Heart left ventricle (tissue), 16 donors: Measurements from ENCODE around the gene ERBB3. TPM values are rescaled to one million over a fixed set of nuclear protein-coding genes. Genes with fewer than 3 reads are reported as not detected.

ENCODE experiments used
- ATAC-seq, 4 donors: fragments of 200-7000 bp; cut with Tn5 transposase; one replicate each; pipeline ENCODE4 v1.9.1; 2020 to 2022; ENCODE audit warnings: moderate library complexity in 4 of 4, mild to moderate bottlenecking in 3 of 4, moderate number of reproducible peaks in 1 of 4
- DNase-seq, 5 donors: peaks; one replicate each; pipeline ENCODE4 v3.0.0-alpha.2; 2020
- H3K27ac ChIP-seq, 12 donors: fragments of 200-600 bp; sonication (generic) in 4 of 12; one replicate each; pipeline versions ENCODE4 v1.5.0 to v1.8.0; 2016 to 2022; ENCODE audit warnings: mild to moderate bottlenecking in 2 of 12
- H3K27me3 ChIP-seq, 9 donors: fragments of 200-600 bp; sonication (generic) in 2 of 9; one replicate each; pipeline versions ENCODE4 v1.5.1 to v1.8.0; 2016 to 2022; ENCODE audit warnings: mild to moderate bottlenecking in 3 of 9
- H3K36me3 ChIP-seq, 9 donors: fragments of 200-600 bp; sonication (generic) in 2 of 9; one replicate each; pipeline versions ENCODE4 v1.5.0 to v1.8.0; 2018 to 2022; ENCODE audit warnings: mild to moderate bottlenecking in 2 of 9
- H3K4me1 ChIP-seq, 12 donors: fragments of 200-600 bp; sonication (generic) in 4 of 12; one replicate each; pipeline versions ENCODE4 v1.5.0 to v1.8.0; 2016 to 2022; ENCODE audit warnings: mild to moderate bottlenecking in 3 of 12
- H3K4me3 ChIP-seq, 12 donors: fragments of 200-600 bp; sonication (generic) in 4 of 12; one replicate each; pipeline versions ENCODE4 v1.5.0 to v1.8.0; 2017 to 2022; ENCODE audit warnings: mild to moderate bottlenecking in 9 of 12, moderate library complexity in 4 of 12
- H3K9me3 ChIP-seq, 12 donors: fragments of 200-600 bp; sonication (generic) in 4 of 12; one replicate each; pipeline versions ENCODE4 v1.5.0 to v1.8.0; 2016 to 2022; ENCODE audit warnings: mild to moderate bottlenecking in 1 of 12
- POLR2A ChIP-seq, 2 donors: fragments of 450-650 bp; IDR thresholded peaks; one replicate each; pipeline ENCODE4 v1.6.1; 2017; ENCODE audit warnings: antibody characterized with exemption in 2 of 2, mild to moderate bottlenecking in 2 of 2, moderate library complexity in 2 of 2
- WGBS, 4 donors: extraction: QIAGEN DNeasy Blood & Tissue Kit in 2 of 4; methylation state at CpG; one replicate each; pipeline versions ENCODE4 v1.1.5 to v1.1.7; 2013 to 2018; 5-methylcytosine and 5-hydroxymethylcytosine counted together
- intact Hi-C, 10 donors: fragments of 100-400 bp; cut with DNase I; formaldehyde crosslinking; loops; one replicate each; pipeline versions ENCODE4 v1.11.1 to v1.14.2; 2022
- polyA plus RNA-seq, 2 donors: library from polyadenylated mRNA; stranded (reverse); fragments of 200-250 nt; gene quantifications; one replicate each; pipeline ENCODE4 v1.2.3, GENCODE V29; 2013
- total RNA-seq, 9 donors: library from RNA; depleted of rRNA in 2 of 9; stranded (reverse); fragments of >200 nt in 2 of 9; fragmentation: NEBNext Ultra II Directional in 3 of 9; extraction: Animal tissue kit (Norgen Biotek cat#: 25700) in 3 of 9; gene quantifications; one replicate each; pipeline versions ENCODE4 v1.1.0 to v1.2.4, GENCODE V29; 2016 to 2023
- TF ChIP-seq, protein P1 (sequence below), 12 donors: fragments of 200-600 bp; sonication (generic) in 4 of 12; IDR thresholded peaks; one replicate each; pipeline versions ENCODE4 v1.5.0 to v1.8.0; 2018 to 2022; ENCODE audit warnings: antibody characterized with exemption in 12 of 12, mild to moderate bottlenecking in 5 of 12
- donor health status: ischemic (EF 13 %, LVEDD 7.1; RV severe dilation, severe dysfunction).
- donor health status: healthy with polysubstance abuse.
- donor health status: DM: no; HTN: yes; CAD: no.
- donor health status: DM: no; HTN: no; CAD: no.
- donor health status: ischemic (EF 25% LVEDD 6.9; RV normal size, moderate dysfunction).
- donor health status: ischemic (EF 25% LVEDD 5.7; RV mildly dilated, moderate dysfunction).
- donor health status: healthy.
- donor health status: DM: yes; HTN: yes; CAD: no.
- donor health status: ischemic (EF 35%, LVEDD 5.7; RV mildly dilated, moderate dysfunction).
- donor health status: nonischemic (EF 11% LVEDD 7.7; RV severe dilation, severe dysfunction).
- donor health status: DM: yes; HTN: yes; CAD: no.
- donor health status: PGD.
- donor health status: ischemic (EF 29% LVEDD 5.4; RV normal size, mild dysfunction).
- donor health status: nonischemic (EF 23%, LVEDD 6.1; RV moderate dilation, normal function).

Gene ERBB3
- total and polyA plus RNA-seq, 11 donors: 0.90 to 4.5 (median 2.2) TPM

DNA sequence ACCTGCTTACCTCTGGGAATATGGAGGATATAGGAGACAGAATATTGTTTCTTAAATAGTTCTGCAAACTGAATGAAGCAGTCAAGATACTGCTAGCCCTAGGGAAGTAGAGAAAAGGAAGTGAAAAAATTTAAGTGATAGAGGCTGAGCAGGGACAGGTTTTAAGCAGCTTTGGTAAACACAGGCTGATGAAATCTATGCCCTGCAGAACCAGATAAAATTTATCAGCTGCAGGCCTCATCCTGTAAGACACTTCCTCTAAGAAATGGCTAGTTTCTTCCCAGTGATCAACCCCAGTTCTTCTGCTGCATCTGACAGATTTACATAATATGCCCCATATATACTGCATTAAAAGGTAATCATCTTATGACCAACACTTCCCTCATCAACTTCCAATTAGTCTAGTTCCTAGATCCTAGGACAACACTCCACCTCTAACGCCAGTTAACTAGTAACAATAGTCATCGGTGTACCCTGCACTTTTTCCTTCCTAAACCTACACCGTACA is 46.8 kb downstream of the ERBB3 start:
- no peaks in the 10 kb centered on the region for H3K9me3 ChIP-seq

DNA sequence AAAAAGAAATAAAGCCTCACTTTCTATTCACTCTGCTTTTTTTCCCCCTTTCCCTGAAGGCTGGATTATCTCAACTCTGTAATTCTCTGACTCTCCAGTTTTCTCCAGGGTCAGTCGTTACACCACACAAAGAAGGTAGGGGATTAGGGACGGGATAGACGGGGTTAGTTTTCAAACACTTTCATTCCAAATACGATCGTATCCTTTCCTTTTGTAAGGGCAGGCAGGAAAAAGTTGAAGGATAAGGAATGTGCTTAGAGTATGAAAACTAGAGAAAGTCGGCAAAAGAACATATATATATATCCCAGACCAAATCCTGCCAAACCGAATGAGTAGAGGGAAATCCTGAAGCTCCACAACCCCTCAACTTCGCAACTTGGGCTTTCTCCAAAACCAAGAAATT is 47.5 kb downstream of the ERBB3 start:
- TF ChIP-seq, protein P1, sequence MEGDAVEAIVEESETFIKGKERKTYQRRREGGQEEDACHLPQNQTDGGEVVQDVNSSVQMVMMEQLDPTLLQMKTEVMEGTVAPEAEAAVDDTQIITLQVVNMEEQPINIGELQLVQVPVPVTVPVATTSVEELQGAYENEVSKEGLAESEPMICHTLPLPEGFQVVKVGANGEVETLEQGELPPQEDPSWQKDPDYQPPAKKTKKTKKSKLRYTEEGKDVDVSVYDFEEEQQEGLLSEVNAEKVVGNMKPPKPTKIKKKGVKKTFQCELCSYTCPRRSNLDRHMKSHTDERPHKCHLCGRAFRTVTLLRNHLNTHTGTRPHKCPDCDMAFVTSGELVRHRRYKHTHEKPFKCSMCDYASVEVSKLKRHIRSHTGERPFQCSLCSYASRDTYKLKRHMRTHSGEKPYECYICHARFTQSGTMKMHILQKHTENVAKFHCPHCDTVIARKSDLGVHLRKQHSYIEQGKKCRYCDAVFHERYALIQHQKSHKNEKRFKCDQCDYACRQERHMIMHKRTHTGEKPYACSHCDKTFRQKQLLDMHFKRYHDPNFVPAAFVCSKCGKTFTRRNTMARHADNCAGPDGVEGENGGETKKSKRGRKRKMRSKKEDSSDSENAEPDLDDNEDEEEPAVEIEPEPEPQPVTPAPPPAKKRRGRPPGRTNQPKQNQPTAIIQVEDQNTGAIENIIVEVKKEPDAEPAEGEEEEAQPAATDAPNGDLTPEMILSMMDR (IDR thresholded peaks at IDR 0.05): no peak
- peaks cover 8 to 61% (median 34%) of the 10 kb centered on the region in 12 donors for H3K4me1 ChIP-seq
- intact Hi-C loops: loop anchor here in 9 of 10 donors (1.0 to 10.0 kb wide), 7 partner anchors 31 to 340 kb away; partner anchors contain the start of genes SMARCC2 (in 5 of the 9), SPRYD4 (in 5 of the 9), MYL6 (in 4 of the 9) and CNPY2 (in 1 of the 9)

More for the DNA sequence above, 46.8 kb downstream of the ERBB3 start:
- Histone ChIP-seq H3K27ac (peak overlapping the region; percentile 5 to 94 (median 78)), H3K4me3 (peak overlapping the region in 6 of 12 donors; percentile 78 to 97 (median 90)), H3K4me1 (peaks cover 8 to 66% (median 36%) of the 10 kb centered on the region in 12 donors), H3K36me3 (peaks cover 0 to 37% (median 19%) of the 10 kb centered on the region in 9 donors), H3K27me3 (no peaks in the 10 kb centered on the region)
- ATAC-seq: no peak
- no peak for DNase-seq
- TF ChIP-seq, protein P1 (IDR thresholded peaks at IDR 0.05): no peak
- TF ChIP-seq POLR2A (IDR thresholded peaks at IDR 0.05): no peak
- WGBS, 4 donors: 43 to 60% (median 54%) methylated on average over 3 of the region's 3 CpGs
- intact Hi-C loops: loop anchor here in 9 of 10 donors (1.0 to 10.0 kb wide), 7 partner anchors 32 to 341 kb away; partner anchors contain the start of genes SMARCC2 (in 5 of the 9), SPRYD4 (in 5 of the 9), MYL6 (in 4 of the 9) and CNPY2 (in 1 of the 9)

DNA sequence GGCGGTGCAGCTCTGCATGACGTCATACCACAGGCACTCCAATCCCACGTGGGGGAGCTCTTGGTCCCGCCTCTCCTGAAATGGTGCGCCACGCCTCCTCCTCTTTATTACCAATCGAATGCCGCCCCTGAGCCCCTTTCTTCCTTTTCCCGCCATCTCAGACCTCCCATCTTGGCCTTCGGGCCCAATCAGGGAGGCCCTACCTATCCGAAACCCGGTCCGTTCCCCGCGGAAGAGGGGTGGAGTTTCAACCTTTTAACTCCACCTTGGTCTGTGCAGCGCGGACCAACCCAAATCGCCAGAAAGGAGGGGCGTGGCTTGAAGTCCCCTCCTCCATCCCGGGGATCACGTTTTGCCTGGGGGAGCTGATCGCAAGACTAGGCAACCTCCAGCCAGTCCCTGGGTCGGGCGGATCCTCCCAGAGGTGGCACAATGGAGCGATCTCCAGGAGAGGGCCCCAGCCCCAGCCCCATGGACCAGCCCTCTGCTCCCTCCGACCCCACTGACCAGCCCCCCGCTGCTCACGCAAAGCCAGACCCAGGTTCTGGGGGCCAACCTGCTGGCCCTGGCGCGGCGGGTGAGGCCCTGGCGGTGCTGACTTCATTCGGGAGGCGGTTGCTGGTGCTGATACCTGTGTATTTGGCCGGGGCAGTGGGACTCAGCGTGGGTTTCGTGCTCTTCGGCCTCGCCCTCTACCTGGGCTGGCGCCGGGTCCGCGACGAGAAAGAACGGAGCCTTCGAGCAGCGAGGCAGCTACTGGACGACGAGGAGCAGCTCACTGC is 48.1 kb downstream of the ERBB3 start, which contains the start of gene ESYT1:
ESYT1 (plus strand) TSS at position 380 of the 782 bp plus-strand sequence; CDS start at position 433, 53 bp downstream.
- Histone ChIP-seq H3K36me3 (peaks cover 0 to 37% (median 29%) of the 10 kb centered on the region in 9 donors), H3K27me3 (no peaks in the 10 kb centered on the region), H3K27ac (peak within 1 kb of the TSS; percentile 23 to 94 (median 90)), H3K4me1 (peaks cover 8 to 61% (median 31%) of the 10 kb centered on the region in 12 donors), H3K9me3 (no peaks in the 10 kb centered on the region), H3K4me3 (peak within 1 kb of the TSS; percentile 75 to 97 (median 84))
- 0 to 1% (median 0%) methylated on average over 26 to 49 of the region's 49 CpGs for WGBS, 4 donors
- ATAC-seq (peak; percentile 95 to 98 (median 96)), DNase-seq (peak; percentile 97 to 99 (median 99))
- intact Hi-C loops: loop anchor here in 9 of 10 donors (1.0 to 10.0 kb wide), 9 partner anchors 25 to 339 kb away; partner anchors contain the start of genes MYL6 (in 5 of the 9), SMARCC2 (in 5 of the 9), SPRYD4 (in 5 of the 9) and MYL6B (in 2 of the 9)
- peak in 1 of 2 donors; percentile 97 for TF ChIP-seq POLR2A (IDR thresholded peaks at IDR 0.05)
- TF ChIP-seq, protein P1 (IDR thresholded peaks at IDR 0.05): no peak

More for the DNA sequence above, 47.5 kb downstream of the ERBB3 start:
- Histone ChIP-seq H3K36me3 (peaks cover 0 to 37% (median 23%) of the 10 kb centered on the region in 9 donors), H3K27me3 (no peaks in the 10 kb centered on the region), H3K4me3 (peak overlapping the region in 11 of 12 donors; percentile 14 to 97 (median 84)), H3K27ac (peak overlapping the region; percentile 5 to 94 (median 78)), H3K9me3 (no peaks in the 10 kb centered on the region)
- ATAC-seq (no peak), DNase-seq (no peak)
- WGBS, 4 donors: 0 to 1% (median 0%) methylated on average over 8 of the region's 8 CpGs
